ENCODE data around the gene SYNDIG1L. TPM values are rescaled to one million over a fixed set of nuclear protein-coding genes. Genes with fewer than 3 reads are reported as not detected.

The SYNDIG1L gene
- total RNA-seq, 1 experiment from 2014 or later, result not detected

- H3K4me2 ChIP-seq (ENCODE audit: low read length), result no peak overlapping the region
- no peak overlapping the region for H3K27ac ChIP-seq (ENCODE audit: low read length)
- BruUV-seq (replicated peaks), result no TSS peak
- no peaks in the 10 kb centered on the region for H3K4me1 ChIP-seq (ENCODE audit: insufficient read depth, low read length)
- no peak overlapping the region for H2AFZ ChIP-seq (ENCODE audit: low read length)
- H3K27me3 ChIP-seq (ENCODE audit: low read length), result peaks cover 45% of the 10 kb centered on the region
- TF ChIP-seq EZH2 (IDR thresholded peaks at IDR 0.05; ENCODE audit: low read length, unreplicated experiment) (no peak), CTCF (conservative IDR thresholded peaks at IDR 0.05; ENCODE audit: low read depth, low read length) (no peak), EZH2phosphoT487 (IDR thresholded peaks at IDR 0.05; ENCODE audit: borderline replicate concordance, low read length) (no peak)
- H3F3A ChIP-seq (ENCODE audit: low read length, unreplicated experiment), result no peaks in the 10 kb centered on the region
- DNase-seq (no peak), ATAC-seq (no peak)
- no peak overlapping the region for H3K9ac ChIP-seq (ENCODE audit: low read length)
- POLR2A ChIA-PET (ENCODE audit: unreplicated experiment), result no interaction called here
- no peak overlapping the region for H3K4me3 ChIP-seq (ENCODE audit: low read length)
- no peaks in the 10 kb centered on the region for H4K20me1 ChIP-seq (ENCODE audit: low read length)
- no peaks in the 10 kb centered on the region for H3K36me3 ChIP-seq (ENCODE audit: low read depth, low read length)
- no peaks in the 10 kb centered on the region for H3K79me2 ChIP-seq (ENCODE audit: low read length)
- H3K9me3 ChIP-seq (ENCODE audit: low read length), result no peaks in the 10 kb centered on the region
- no peaks in the 10 kb centered on the region for H3K9me2 ChIP-seq (replicated peaks; ENCODE audit: low read length)
- intact Hi-C loops (cut with micrococcal nuclease), result no loop called here
- CTCF ChIA-PET, result no interaction called here
These were observed 23.4 kb downstream of the SYNDIG1L start for GRCh38 chr14:74402401-74403251.

DNA sequence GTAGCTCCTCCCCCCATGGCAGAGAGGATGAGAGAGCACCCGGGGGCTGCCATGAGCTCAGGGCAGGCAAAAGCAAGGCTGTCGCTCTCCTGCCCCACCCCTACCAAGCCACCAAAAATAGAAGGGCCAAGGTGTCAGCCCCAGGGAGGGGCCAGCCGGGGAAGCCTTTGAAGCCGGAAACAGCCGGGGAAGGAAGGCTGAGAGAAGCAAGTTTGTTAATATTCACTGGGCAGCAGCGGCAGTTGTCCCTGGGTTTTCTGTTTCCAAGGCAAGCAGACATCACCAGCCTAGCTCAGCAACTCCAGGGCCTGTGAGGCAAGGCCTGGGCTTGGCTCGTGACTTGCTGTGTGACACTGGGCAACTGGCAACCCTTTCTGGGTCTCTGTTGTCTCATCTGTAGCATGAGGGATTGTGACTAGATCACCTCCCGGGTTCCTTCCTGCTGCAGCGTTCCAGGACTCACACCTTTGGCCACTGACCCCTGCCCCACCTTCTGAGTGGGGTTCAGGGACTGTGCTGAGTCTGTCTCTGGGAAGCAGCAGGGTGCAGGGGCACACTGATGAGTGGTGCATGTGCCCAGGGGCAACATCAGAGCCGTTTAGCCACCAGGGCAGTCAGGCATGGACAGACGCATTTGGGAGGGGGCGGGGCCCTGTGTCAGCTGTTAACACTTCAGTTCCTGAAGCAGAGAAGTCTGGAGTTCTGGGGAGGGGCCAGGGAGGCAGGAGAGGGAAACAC, 24.3 kb downstream of the SYNDIG1L start:
- no peaks in the 10 kb centered on the region for H3K9me2 ChIP-seq (replicated peaks; ENCODE audit: low read length)
- no peaks in the 10 kb centered on the region for H3K36me3 ChIP-seq (ENCODE audit: low read depth, low read length)
- H3K4me3 ChIP-seq (ENCODE audit: low read length), result no peak overlapping the region
- H2AFZ ChIP-seq (ENCODE audit: low read length), result no peak overlapping the region
- TF ChIP-seq EZH2 (IDR thresholded peaks at IDR 0.05; ENCODE audit: low read length, unreplicated experiment) (no peak), CTCF (conservative IDR thresholded peaks at IDR 0.05; ENCODE audit: low read depth, low read length) (no peak), EZH2phosphoT487 (IDR thresholded peaks at IDR 0.05; ENCODE audit: borderline replicate concordance, low read length) (no peak)
- DNase-seq, result no peak
- CTCF ChIA-PET, result no interaction called here
- no peaks in the 10 kb centered on the region for H3F3A ChIP-seq (ENCODE audit: low read length, unreplicated experiment)
- intact Hi-C loops (cut with micrococcal nuclease), result no loop called here
- no peaks in the 10 kb centered on the region for H4K20me1 ChIP-seq (ENCODE audit: low read length)
- H3K27me3 ChIP-seq (ENCODE audit: low read length), result peaks cover 50% of the 10 kb centered on the region
- no peaks in the 10 kb centered on the region for H3K4me1 ChIP-seq (ENCODE audit: insufficient read depth, low read length)
- H3K9me3 ChIP-seq (ENCODE audit: low read length), result no peaks in the 10 kb centered on the region
- no TSS peak for BruUV-seq (replicated peaks)
- POLR2A ChIA-PET (ENCODE audit: unreplicated experiment), result no interaction called here
- ATAC-seq, result no peak
- H3K27ac ChIP-seq (ENCODE audit: low read length), result no peak overlapping the region
- H3K79me2 ChIP-seq (ENCODE audit: low read length), result no peaks in the 10 kb centered on the region
- H3K4me2 ChIP-seq (ENCODE audit: low read length), result no peak overlapping the region
- H3K9ac ChIP-seq (ENCODE audit: low read length), result no peak overlapping the region
